Tibial artery (tissue), 4 donors: ENCODE measurements around the gene C19orf44.

Experiments used
- DNase-seq, 2 donors: peaks; one replicate each; pipeline ENCODE4 v3.0.0-alpha.2; 2019
- H3K27ac ChIP-seq, 2 donors: fragments of 200-600 bp; sonication (generic) in 1 of 2; 1 replicate in 1 of 2; 2 replicates in 1 of 2; pipeline ENCODE4 v1.5.1; 2018 to 2019; ENCODE audit warnings: mild to moderate bottlenecking in 1 of 2
- H3K27me3 ChIP-seq, 2 donors: fragments of 200-600 bp; sonication (generic) in 1 of 2; one replicate each; pipeline versions ENCODE4 v1.5.1 to v1.6.0; 2016 to 2019
- H3K36me3 ChIP-seq, 3 donors: fragments of 200-600 bp; sonication (generic) in 2 of 3; one replicate each; pipeline ENCODE4 v1.5.1; 2016 to 2019; ENCODE audit warnings: mild to moderate bottlenecking in 2 of 3
- H3K4me1 ChIP-seq, 4 donors: fragments of 200-600 bp; sonication (generic) in 2 of 4; 1 replicate in 3 of 4; 2 replicates in 1 of 4; pipeline ENCODE4 v1.5.1; 2016 to 2019
- H3K4me3 ChIP-seq, 2 donors: fragments of 200-600 bp; sonication (generic) in 1 of 2; 1 replicate in 1 of 2; 2 replicates in 1 of 2; pipeline ENCODE4 v1.5.1; 2018 to 2019; ENCODE audit warnings: mild to moderate bottlenecking in 2 of 2
- H3K9me3 ChIP-seq, 3 donors: fragments of 200-600 bp; sonication (generic) in 1 of 3; one replicate each; pipeline ENCODE4 v1.5.1; 2016 to 2019
- intact Hi-C: fragments of 100-400 bp; cut with DNase I; formaldehyde crosslinking; loops from one replicate; pipeline ENCODE4 v1.15.0; 2023; ENCODE audit warnings: low total_unique reads
- TF ChIP-seq, protein P1 (sequence below), 2 experiments: fragments of 200-600 bp in 1 of 2; fragments of 450-650 bp in 1 of 2; IDR thresholded peaks; one replicate each; pipeline ENCODE4 v1.5.1; 2017 to 2019; ENCODE audit warnings: antibody characterized with exemption in 2 of 2, mild to moderate bottlenecking in 1 of 2, moderate library complexity in 1 of 2

C19orf44 gene

GRCh38 chr19:16532440-16533234 is 36.4 kb downstream of the C19orf44 start:
- Histone ChIP-seq H3K4me3 (no peak overlapping the region), H3K27me3 (no peaks in the 10 kb centered on the region), H3K27ac (no peak overlapping the region), H3K9me3 (no peaks in the 10 kb centered on the region), H3K4me1 (no peaks in the 10 kb centered on the region), H3K36me3 (peaks cover 84 to 100% (median 96%) of the 10 kb centered on the region in 3 donors)
- TF ChIP-seq, protein P1, sequence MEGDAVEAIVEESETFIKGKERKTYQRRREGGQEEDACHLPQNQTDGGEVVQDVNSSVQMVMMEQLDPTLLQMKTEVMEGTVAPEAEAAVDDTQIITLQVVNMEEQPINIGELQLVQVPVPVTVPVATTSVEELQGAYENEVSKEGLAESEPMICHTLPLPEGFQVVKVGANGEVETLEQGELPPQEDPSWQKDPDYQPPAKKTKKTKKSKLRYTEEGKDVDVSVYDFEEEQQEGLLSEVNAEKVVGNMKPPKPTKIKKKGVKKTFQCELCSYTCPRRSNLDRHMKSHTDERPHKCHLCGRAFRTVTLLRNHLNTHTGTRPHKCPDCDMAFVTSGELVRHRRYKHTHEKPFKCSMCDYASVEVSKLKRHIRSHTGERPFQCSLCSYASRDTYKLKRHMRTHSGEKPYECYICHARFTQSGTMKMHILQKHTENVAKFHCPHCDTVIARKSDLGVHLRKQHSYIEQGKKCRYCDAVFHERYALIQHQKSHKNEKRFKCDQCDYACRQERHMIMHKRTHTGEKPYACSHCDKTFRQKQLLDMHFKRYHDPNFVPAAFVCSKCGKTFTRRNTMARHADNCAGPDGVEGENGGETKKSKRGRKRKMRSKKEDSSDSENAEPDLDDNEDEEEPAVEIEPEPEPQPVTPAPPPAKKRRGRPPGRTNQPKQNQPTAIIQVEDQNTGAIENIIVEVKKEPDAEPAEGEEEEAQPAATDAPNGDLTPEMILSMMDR (IDR thresholded peaks at IDR 0.05): no peak
- no peak for DNase-seq
- intact Hi-C loops: no loop called here

GRCh38 chr19:16535381-16535780 is 39.2 kb downstream of the C19orf44 start:
- DNase-seq: no peak
- intact Hi-C loops: no loop called here
- H3K36me3 ChIP-seq: peaks cover 56 to 96% (median 82%) of the 10 kb centered on the region in 3 donors
- H3K27me3 ChIP-seq: no peaks in the 10 kb centered on the region
- H3K4me3 ChIP-seq: no peak overlapping the region
- TF ChIP-seq, protein P1 (IDR thresholded peaks at IDR 0.05): no peak
- H3K4me1 ChIP-seq: peaks cover 0 to 18% (median 10%) of the 10 kb centered on the region in 4 donors
- no peak overlapping the region for H3K27ac ChIP-seq
- no peaks in the 10 kb centered on the region for H3K9me3 ChIP-seq

- TF ChIP-seq, protein P1 (IDR thresholded peaks at IDR 0.05): no peak
- Histone ChIP-seq H3K4me1 (peaks cover 0 to 26% (median 18%) of the 10 kb centered on the region in 4 donors), H3K27me3 (no peaks in the 10 kb centered on the region), H3K4me3 (no peak overlapping the region), H3K9me3 (no peaks in the 10 kb centered on the region), H3K36me3 (peaks cover 49 to 94% (median 74%) of the 10 kb centered on the region in 3 donors), H3K27ac (no peak overlapping the region)
- intact Hi-C loops: no loop called here
- no peak for DNase-seq
Measured at GRCh38 chr19:16536130-16536529, 39.9 kb downstream of the C19orf44 start.

DNA sequence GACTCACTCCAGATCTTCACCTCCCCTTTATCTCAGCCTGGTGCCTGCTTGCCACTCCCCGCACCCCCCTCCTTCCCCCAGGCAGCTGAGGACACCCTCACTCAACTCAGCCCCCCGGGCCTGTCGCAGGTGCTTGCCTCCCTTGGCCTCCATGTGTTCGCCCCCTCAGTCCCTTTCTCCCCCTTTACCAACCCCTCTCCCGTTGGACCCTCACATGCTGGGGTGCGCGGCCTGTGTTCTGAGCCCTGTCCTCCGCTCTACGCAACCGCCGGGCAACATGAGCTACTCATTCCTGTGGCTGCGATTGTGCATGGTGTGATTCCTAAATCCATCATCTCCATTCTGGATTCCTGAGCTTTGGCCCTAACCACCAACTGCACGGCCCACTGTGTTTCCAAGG is 40.9 kb downstream of the C19orf44 start:
- TF ChIP-seq, protein P1 (IDR thresholded peaks at IDR 0.05): no peak
- intact Hi-C loops: no loop called here
- Histone ChIP-seq H3K9me3 (no peaks in the 10 kb centered on the region), H3K36me3 (peaks cover 39 to 84% (median 65%) of the 10 kb centered on the region in 3 donors), H3K27me3 (no peaks in the 10 kb centered on the region), H3K27ac (no peak overlapping the region), H3K4me1 (peaks cover 0 to 32% (median 24%) of the 10 kb centered on the region in 4 donors), H3K4me3 (no peak overlapping the region)
- DNase-seq: no peak

DNA sequence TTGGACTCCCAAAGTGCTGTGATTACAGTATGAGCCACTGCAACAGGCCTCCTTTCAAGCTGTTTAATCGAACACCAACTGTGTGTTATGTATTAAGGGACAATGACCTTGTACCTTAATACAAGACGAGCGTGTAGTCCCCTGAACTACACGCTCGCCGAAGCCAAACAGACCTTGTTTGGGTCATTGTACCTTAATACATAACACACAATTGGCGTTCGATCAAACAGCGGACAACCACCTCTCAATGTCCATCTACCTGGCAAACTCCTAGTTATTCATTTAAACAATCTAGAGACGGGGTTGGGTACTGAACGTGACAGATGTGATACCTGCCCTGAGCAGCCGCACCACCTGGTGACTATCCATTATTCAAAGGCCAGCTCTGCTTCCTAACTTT is 44.8 kb downstream of the C19orf44 start:
- Histone ChIP-seq H3K36me3 (peaks cover 4 to 46% (median 26%) of the 10 kb centered on the region in 3 donors), H3K27me3 (no peaks in the 10 kb centered on the region), H3K27ac (no peak overlapping the region), H3K4me1 (peaks cover 0 to 49% (median 34%) of the 10 kb centered on the region in 4 donors), H3K4me3 (peak overlapping the region; percentile 78 to 82), H3K9me3 (no peaks in the 10 kb centered on the region)
- DNase-seq: no peak
- intact Hi-C loops: no loop called here
- TF ChIP-seq, protein P1 (IDR thresholded peaks at IDR 0.05): no peak
